Skeletal muscle tissue (tissue), 4 donors: ENCODE data around the gene FFAR2. TPM values are rescaled to one million over a fixed set of nuclear protein-coding genes. Genes with fewer than 3 reads are reported as not detected.
"Not testable (repeated sequence)": the region's sequence is repeated elsewhere in the genome, so short reads cannot be mapped to it uniquely, and the experiment has no call there.

Source experiments
- H3K27ac ChIP-seq: one replicate; pipeline ENCODE4 v1.7.0; 2013; ENCODE audit warnings: mild to moderate bottlenecking, low read depth, low read length, inconsistent platforms
- H3K27me3 ChIP-seq, 3 donors: one replicate each; pipeline ENCODE4 v1.7.0; 2013; ENCODE audit warnings: low read length in 3 of 3; ENCODE audit not compliant: control insufficient read depth in 3 of 3, insufficient read depth in 3 of 3
- H3K36me3 ChIP-seq, 3 donors: one replicate each; pipeline ENCODE4 v1.7.0; 2013; ENCODE audit warnings: low read length in 3 of 3; ENCODE audit not compliant: control insufficient read depth in 3 of 3, insufficient read depth in 3 of 3
- H3K4me1 ChIP-seq, 3 donors: one replicate each; pipeline ENCODE4 v1.7.0; 2013; ENCODE audit warnings: low read length in 3 of 3, mild to moderate bottlenecking in 3 of 3; ENCODE audit not compliant: control insufficient read depth in 3 of 3, insufficient read depth in 3 of 3
- H3K4me3 ChIP-seq, 3 donors: one replicate each; pipeline ENCODE4 v1.7.0; 2013; ENCODE audit warnings: low read length in 3 of 3
- H3K9ac ChIP-seq, 3 donors: one replicate each; pipeline ENCODE4 v1.7.0; 2013; ENCODE audit warnings: low read length in 3 of 3, mild to moderate bottlenecking in 3 of 3, moderate library complexity in 2 of 3, low read depth in 1 of 3
- H3K9me3 ChIP-seq, 3 donors: one replicate each; pipeline ENCODE4 v1.7.0; 2013; ENCODE audit warnings: low read length in 3 of 3; ENCODE audit not compliant: control insufficient read depth in 3 of 3
- total RNA-seq: library from RNA; depleted of rRNA; stranded (reverse); fragments of >200 nt; gene quantifications from one replicate; pipeline ENCODE4 v1.2.3, GENCODE V29; 2014
- donor health status: Osteomylitis.

The FFAR2 gene
- total RNA-seq, 1 donor from 2014 or later: 1.0 TPM

- not testable (repeated sequence) for H3K4me3 ChIP-seq, H3K9me3 ChIP-seq, H3K27ac ChIP-seq, H3K36me3 ChIP-seq, H3K4me1 ChIP-seq, H3K9ac ChIP-seq
- H3K27me3 ChIP-seq: peaks cover 0 to 17% (median 4%) of the 10 kb centered on the region in 3 donors
Observed at GRCh38 chr19:35423406-35423805, 24.7 kb upstream of the FFAR2 start.

GRCh38 chr19:35425682-35426081, 22.4 kb upstream of the FFAR2 start:
- H3K36me3 ChIP-seq: no peaks in the 10 kb centered on the region
- no peaks in the 10 kb centered on the region for H3K4me1 ChIP-seq
- no peak overlapping the region for H3K4me3 ChIP-seq
- H3K27me3 ChIP-seq: peaks cover 0 to 15% (median 7%) of the 10 kb centered on the region in 3 donors
- no peak overlapping the region for H3K9ac ChIP-seq
- no peak overlapping the region for H3K27ac ChIP-seq
- no peaks in the 10 kb centered on the region for H3K9me3 ChIP-seq

- no peaks in the 10 kb centered on the region for H3K9me3 ChIP-seq
- no peak overlapping the region for H3K27ac ChIP-seq
- H3K9ac ChIP-seq: no peak overlapping the region
- H3K36me3 ChIP-seq: no peaks in the 10 kb centered on the region
- H3K4me1 ChIP-seq: no peaks in the 10 kb centered on the region
- peaks cover 0 to 10% (median 7%) of the 10 kb centered on the region in 3 donors for H3K27me3 ChIP-seq
- H3K4me3 ChIP-seq: no peak overlapping the region
Observed at GRCh38 chr19:35427187-35427586, 20.9 kb upstream of the FFAR2 start.

- H3K27ac ChIP-seq: no peak overlapping the region
Observed at GRCh38 chr19:35429698-35430408, 18.2 kb upstream of the FFAR2 start.

GRCh38 chr19:35430409-35431144, 17.5 kb upstream of the FFAR2 start:
- Histone ChIP-seq H3K9ac (no peak overlapping the region), H3K4me3 (no peak overlapping the region), H3K4me1 (peaks cover 6 to 10% (median 6%) of the 10 kb centered on the region in 3 donors), H3K27ac (no peak overlapping the region), H3K9me3 (no peaks in the 10 kb centered on the region), H3K27me3 (peaks cover 4 to 10% (median 5%) of the 10 kb centered on the region in 3 donors), H3K36me3 (no peaks in the 10 kb centered on the region)

More at GRCh38 chr19:35429698-35430408, 18.2 kb upstream of the FFAR2 start:
- peaks cover 4 to 10% (median 5%) of the 10 kb centered on the region in 3 donors for H3K27me3 ChIP-seq
- H3K9ac ChIP-seq: no peak overlapping the region
- H3K4me3 ChIP-seq: no peak overlapping the region
- peaks cover 6 to 10% (median 6%) of the 10 kb centered on the region in 3 donors for H3K4me1 ChIP-seq
- H3K9me3 ChIP-seq: no peaks in the 10 kb centered on the region
- no peaks in the 10 kb centered on the region for H3K36me3 ChIP-seq

GRCh38 chr19:35431145-35431807, 16.8 kb upstream of the FFAR2 start:
- Histone ChIP-seq H3K4me1 (peaks cover 6 to 12% (median 8%) of the 10 kb centered on the region in 3 donors), H3K27ac (no peak overlapping the region)

GRCh38 chr19:35432911-35433310, 15.1 kb upstream of the FFAR2 start:
- Histone ChIP-seq H3K27me3 (peaks cover 5 to 13% (median 12%) of the 10 kb centered on the region in 3 donors), H3K27ac (no peak overlapping the region), H3K4me1 (peaks cover 16 to 20% (median 20%) of the 10 kb centered on the region in 3 donors), H3K4me3 (no peak overlapping the region), H3K9me3 (no peaks in the 10 kb centered on the region), H3K9ac (no peak overlapping the region), H3K36me3 (no peaks in the 10 kb centered on the region)

More at GRCh38 chr19:35431145-35431807, 16.8 kb upstream of the FFAR2 start:
- Histone ChIP-seq H3K27me3 (peaks cover 4 to 10% (median 5%) of the 10 kb centered on the region in 3 donors), H3K36me3 (no peaks in the 10 kb centered on the region), H3K4me3 (no peak overlapping the region), H3K9me3 (no peaks in the 10 kb centered on the region), H3K9ac (no peak overlapping the region)

GRCh38 chr19:35433448-35433847, 14.6 kb upstream of the FFAR2 start:
- H3K36me3 ChIP-seq: no peaks in the 10 kb centered on the region
- H3K9ac ChIP-seq: no peak overlapping the region
- H3K4me3 ChIP-seq: no peak overlapping the region
- no peaks in the 10 kb centered on the region for H3K9me3 ChIP-seq
- H3K4me1 ChIP-seq: peaks cover 16 to 20% (median 20%) of the 10 kb centered on the region in 3 donors
- H3K27me3 ChIP-seq: peaks cover 5 to 13% (median 11%) of the 10 kb centered on the region in 3 donors
- no peak overlapping the region for H3K27ac ChIP-seq

GRCh38 chr19:35435896-35436295, 12.2 kb upstream of the FFAR2 start:
- H3K36me3 ChIP-seq: no peaks in the 10 kb centered on the region
- H3K9ac ChIP-seq: no peak overlapping the region
- no peaks in the 10 kb centered on the region for H3K9me3 ChIP-seq
- peak overlapping the region; percentile 30 for H3K27ac ChIP-seq
- H3K4me1 ChIP-seq: peaks cover 16 to 20% (median 20%) of the 10 kb centered on the region in 3 donors
- H3K4me3 ChIP-seq: no peak overlapping the region
- peaks cover 5 to 7% (median 6%) of the 10 kb centered on the region in 3 donors for H3K27me3 ChIP-seq
